ENCODE results near the gene GRIP2.

GRIP2 gene

GRCh38 chr3:14560110-14560509 lies 20.0 kb upstream of the GRIP2 start:
- Histone ChIP-seq H3K4me3 (ENCODE audit: low read length) (no peak overlapping the region), H3K36me3 (ENCODE audit: insufficient read depth, low read depth, low read length) (no peaks in the 10 kb centered on the region), H3K27ac (ENCODE audit: low read length) (no peak overlapping the region), H3K9me3 (ENCODE audit: insufficient read depth, low read depth, low read length) (no peaks in the 10 kb centered on the region), H3K9ac (ENCODE audit: low read depth, low read length) (no peak overlapping the region), H3K4me1 (ENCODE audit: insufficient read depth, low read length) (peaks cover 11% of the 10 kb centered on the region; the same call in 1 of the 2 replicates), H3K27me3 (ENCODE audit: insufficient read depth, low read length) (no peaks in the 10 kb centered on the region)

GRCh38 chr3:14558029-14558428 lies 17.9 kb upstream of the GRIP2 start:
- no peaks in the 10 kb centered on the region for H3K36me3 ChIP-seq (ENCODE audit: insufficient read depth, low read depth, low read length)
- no peak overlapping the region for H3K27ac ChIP-seq (ENCODE audit: low read length)
- no peaks in the 10 kb centered on the region for H3K9me3 ChIP-seq (ENCODE audit: insufficient read depth, low read depth, low read length)
- peaks cover 6% of the 10 kb centered on the region; the same call in 1 of the 2 replicates for H3K4me1 ChIP-seq (ENCODE audit: insufficient read depth, low read length)
- H3K27me3 ChIP-seq (ENCODE audit: insufficient read depth, low read length), result no peaks in the 10 kb centered on the region
- no peak overlapping the region for H3K9ac ChIP-seq (ENCODE audit: low read depth, low read length)
- H3K4me3 ChIP-seq (ENCODE audit: low read length), result no peak overlapping the region

- H3K9ac ChIP-seq (ENCODE audit: low read depth, low read length), result no peak overlapping the region
Measured at GRCh38 chr3:14555835-14556234, 15.7 kb upstream of the GRIP2 start.

GRCh38 chr3:14554715-14555114 lies 14.6 kb upstream of the GRIP2 start:
- H3K27me3 ChIP-seq (ENCODE audit: insufficient read depth, low read length), result no peaks in the 10 kb centered on the region
- peaks cover 4% of the 10 kb centered on the region; the same call in 1 of the 2 replicates for H3K4me1 ChIP-seq (ENCODE audit: insufficient read depth, low read length)

More at GRCh38 chr3:14555835-14556234, 15.7 kb upstream of the GRIP2 start:
- H3K4me1 ChIP-seq (ENCODE audit: insufficient read depth, low read length), result peaks cover 4% of the 10 kb centered on the region; the same call in 1 of the 2 replicates
- no peaks in the 10 kb centered on the region for H3K36me3 ChIP-seq (ENCODE audit: insufficient read depth, low read depth, low read length)
- no peaks in the 10 kb centered on the region for H3K9me3 ChIP-seq (ENCODE audit: insufficient read depth, low read depth, low read length)
- no peaks in the 10 kb centered on the region for H3K27me3 ChIP-seq (ENCODE audit: insufficient read depth, low read length)
- H3K27ac ChIP-seq (ENCODE audit: low read length), result no peak overlapping the region
- peak overlapping the region; percentile 37; the same call in 1 of the 2 replicates for H3K4me3 ChIP-seq (ENCODE audit: low read length)

GRCh38 chr3:14553871-14554270 lies 13.7 kb upstream of the GRIP2 start:
- no peak overlapping the region for H3K4me3 ChIP-seq (ENCODE audit: low read length)
- no peak overlapping the region for H3K9ac ChIP-seq (ENCODE audit: low read depth, low read length)
- H3K4me1 ChIP-seq (ENCODE audit: insufficient read depth, low read length), result peaks cover 4% of the 10 kb centered on the region; the same call in 1 of the 2 replicates
- H3K27ac ChIP-seq (ENCODE audit: low read length), result no peak overlapping the region
- no peaks in the 10 kb centered on the region for H3K36me3 ChIP-seq (ENCODE audit: insufficient read depth, low read depth, low read length)
- peaks cover 3% of the 10 kb centered on the region; the same call in 1 of the 2 replicates for H3K27me3 ChIP-seq (ENCODE audit: insufficient read depth, low read length)
- no peaks in the 10 kb centered on the region for H3K9me3 ChIP-seq (ENCODE audit: insufficient read depth, low read depth, low read length)

More at GRCh38 chr3:14554715-14555114, 14.6 kb upstream of the GRIP2 start:
- Histone ChIP-seq H3K27ac (ENCODE audit: low read length) (no peak overlapping the region), H3K9me3 (ENCODE audit: insufficient read depth, low read depth, low read length) (no peaks in the 10 kb centered on the region), H3K9ac (ENCODE audit: low read depth, low read length) (no peak overlapping the region), H3K36me3 (ENCODE audit: insufficient read depth, low read depth, low read length) (no peaks in the 10 kb centered on the region), H3K4me3 (ENCODE audit: low read length) (no peak overlapping the region)

- H3K9ac ChIP-seq (ENCODE audit: low read depth, low read length), result no peak overlapping the region
- H3K4me1 ChIP-seq (ENCODE audit: insufficient read depth, low read length), result peaks cover 4% of the 10 kb centered on the region; the same call in 1 of the 2 replicates
- H3K27me3 ChIP-seq (ENCODE audit: insufficient read depth, low read length), result peaks cover 10% of the 10 kb centered on the region
- H3K4me3 ChIP-seq (ENCODE audit: low read length), result no peak overlapping the region
- no peaks in the 10 kb centered on the region for H3K9me3 ChIP-seq (ENCODE audit: insufficient read depth, low read depth, low read length)
- H3K36me3 ChIP-seq (ENCODE audit: insufficient read depth, low read depth, low read length), result no peaks in the 10 kb centered on the region
- H3K27ac ChIP-seq (ENCODE audit: low read length), result no peak overlapping the region
Measured at GRCh38 chr3:14552717-14553116, 12.6 kb upstream of the GRIP2 start.

- no peak overlapping the region for H3K9ac ChIP-seq (ENCODE audit: low read depth, low read length)
- H3K4me3 ChIP-seq (ENCODE audit: low read length), result no peak overlapping the region
- H3K27me3 ChIP-seq (ENCODE audit: insufficient read depth, low read length), result peaks cover 14% of the 10 kb centered on the region
- no peaks in the 10 kb centered on the region for H3K9me3 ChIP-seq (ENCODE audit: insufficient read depth, low read depth, low read length)
- no peak overlapping the region for H3K27ac ChIP-seq (ENCODE audit: low read length)
- H3K36me3 ChIP-seq (ENCODE audit: insufficient read depth, low read depth, low read length), result no peaks in the 10 kb centered on the region
- peaks cover 4% of the 10 kb centered on the region; the same call in 1 of the 2 replicates for H3K4me1 ChIP-seq (ENCODE audit: insufficient read depth, low read length)
Measured at GRCh38 chr3:14552041-14552648, 12.0 kb upstream of the GRIP2 start.

- peaks cover 4% of the 10 kb centered on the region; the same call in 1 of the 2 replicates for H3K4me1 ChIP-seq (ENCODE audit: insufficient read depth, low read length)
- H3K27ac ChIP-seq (ENCODE audit: low read length), result no peak overlapping the region
- H3K9ac ChIP-seq (ENCODE audit: low read depth, low read length), result no peak overlapping the region
- peaks cover 14% of the 10 kb centered on the region for H3K27me3 ChIP-seq (ENCODE audit: insufficient read depth, low read length)
- no peak overlapping the region for H3K4me3 ChIP-seq (ENCODE audit: low read length)
- H3K36me3 ChIP-seq (ENCODE audit: insufficient read depth, low read depth, low read length), result no peaks in the 10 kb centered on the region
- H3K9me3 ChIP-seq (ENCODE audit: insufficient read depth, low read depth, low read length), result no peaks in the 10 kb centered on the region
Measured at GRCh38 chr3:14550651-14551611, 10.8 kb upstream of the GRIP2 start.

GRCh38 chr3:14550181-14550580 lies 10.0 kb upstream of the GRIP2 start:
- H3K27ac ChIP-seq (ENCODE audit: low read length), result no peak overlapping the region
- H3K4me3 ChIP-seq (ENCODE audit: low read length), result no peak overlapping the region
- no peaks in the 10 kb centered on the region for H3K36me3 ChIP-seq (ENCODE audit: insufficient read depth, low read depth, low read length)
- no peaks in the 10 kb centered on the region for H3K9me3 ChIP-seq (ENCODE audit: insufficient read depth, low read depth, low read length)
- H3K27me3 ChIP-seq (ENCODE audit: insufficient read depth, low read length), result peaks cover 14% of the 10 kb centered on the region
- H3K4me1 ChIP-seq (ENCODE audit: insufficient read depth, low read length), result no peaks in the 10 kb centered on the region
- no peak overlapping the region for H3K9ac ChIP-seq (ENCODE audit: low read depth, low read length)

GRCh38 chr3:14549256-14549919 lies 9.2 kb upstream of the GRIP2 start:
- no peak overlapping the region for H3K4me3 ChIP-seq (ENCODE audit: low read length)
- no peaks in the 10 kb centered on the region for H3K9me3 ChIP-seq (ENCODE audit: insufficient read depth, low read depth, low read length)
- no peaks in the 10 kb centered on the region for H3K4me1 ChIP-seq (ENCODE audit: insufficient read depth, low read length)
- no peaks in the 10 kb centered on the region for H3K36me3 ChIP-seq (ENCODE audit: insufficient read depth, low read depth, low read length)
- peaks cover 14% of the 10 kb centered on the region for H3K27me3 ChIP-seq (ENCODE audit: insufficient read depth, low read length)
- no peak overlapping the region for H3K9ac ChIP-seq (ENCODE audit: low read depth, low read length)
- H3K27ac ChIP-seq (ENCODE audit: low read length), result no peak overlapping the region

- Histone ChIP-seq H3K36me3 (ENCODE audit: insufficient read depth, low read depth, low read length) (no peaks in the 10 kb centered on the region), H3K4me3 (ENCODE audit: low read length) (no peak overlapping the region), H3K9me3 (ENCODE audit: insufficient read depth, low read depth, low read length) (no peaks in the 10 kb centered on the region), H3K27ac (ENCODE audit: low read length) (no peak overlapping the region), H3K4me1 (ENCODE audit: insufficient read depth, low read length) (no peaks in the 10 kb centered on the region), H3K27me3 (ENCODE audit: insufficient read depth, low read length) (peaks cover 14% of the 10 kb centered on the region), H3K9ac (ENCODE audit: low read depth, low read length) (no peak overlapping the region)
Measured at GRCh38 chr3:14548321-14548729, 8.2 kb upstream of the GRIP2 start.
